Activated naive CD4-positive, alpha-beta T cell treated with anti-CD3 and anti-CD28 coated beads for 36 hours (primary cell): Measurements from ENCODE around the gene UGCG. TPM values are rescaled to one million over a fixed set of nuclear protein-coding genes. Genes with fewer than 3 reads are reported as not detected.

ENCODE experiments used
- CTCF ChIA-PET: fragments of 350-600 bp; sonication (Branson Sonifier 250); formaldehyde crosslinking; loops from one replicate; lab custom pipeline; 2021; ENCODE audit warnings: antibody characterized with exemption; lab: Charles Lee
- DNase-seq: peaks from one replicate; pipeline ENCODE4 v3.0.0-alpha.2; 2020
- H3K27ac Mint-ChIP-seq: one replicate; pipeline ENCODE4 v1.8.0; 2021; ENCODE audit warnings: mild to moderate bottlenecking, mixed read lengths
- H3K27me3 Mint-ChIP-seq: one replicate; pipeline ENCODE4 v1.8.0; 2021; ENCODE audit warnings: low read depth, mixed read lengths
- H3K36me3 Mint-ChIP-seq: one replicate; pipeline ENCODE4 v1.8.0; 2021; ENCODE audit warnings: low read depth, mixed read lengths
- H3K4me1 Mint-ChIP-seq: one replicate; pipeline ENCODE4 v1.8.0; 2021; ENCODE audit warnings: low read depth, mixed read lengths
- H3K4me3 Mint-ChIP-seq: one replicate; pipeline ENCODE4 v1.8.0; 2021; ENCODE audit warnings: mild to moderate bottlenecking, moderate library complexity, mixed read lengths
- H3K9me3 Mint-ChIP-seq: one replicate; pipeline ENCODE4 v1.8.0; 2021; ENCODE audit warnings: mixed read lengths
- intact Hi-C: fragments of 100-400 bp; cut with micrococcal nuclease; formaldehyde crosslinking; loops from one replicate; pipeline ENCODE4 v1.15.1; 2023
- total RNA-seq, 2 experiments: library from RNA; stranded (reverse); gene quantifications; one replicate each; pipeline ENCODE4 v1.2.3, GENCODE V29; 2021

Gene UGCG
- total RNA-seq, 2 experiments from 2014 or later = 8.8 to 10.5 TPM

GRCh38 chr9:111925017-111925770 lies 28.6 kb downstream of the UGCG start:
- CTCF ChIA-PET = interaction anchor here (0.6 to 0.8 kb wide), 2 partner anchors 8 to 434 kb away, joined by 3 to 4 read pairs; no protein-coding TSS in a partner anchor
- no peaks in the 10 kb centered on the region for H3K9me3 Mint-ChIP-seq
- intact Hi-C loops = no loop called here
- H3K27me3 Mint-ChIP-seq = no peaks in the 10 kb centered on the region
- H3K4me3 Mint-ChIP-seq = no peak overlapping the region
- DNase-seq = no peak
- H3K36me3 Mint-ChIP-seq = peaks cover 15% of the 10 kb centered on the region
- H3K4me1 Mint-ChIP-seq = peaks cover 25% of the 10 kb centered on the region
- no peak overlapping the region for H3K27ac Mint-ChIP-seq

GRCh38 chr9:111925784-111926183 lies 29.2 kb downstream of the UGCG start:
- intact Hi-C loops = loop anchor here (1.0 to 2.0 kb wide), 4 partner anchors 9 to 28 kb away; no protein-coding TSS in a partner anchor
- Mint-ChIP-seq H3K4me1 (peaks cover 25% of the 10 kb centered on the region), H3K4me3 (no peak overlapping the region), H3K27me3 (no peaks in the 10 kb centered on the region), H3K36me3 (peaks cover 15% of the 10 kb centered on the region), H3K9me3 (no peaks in the 10 kb centered on the region), H3K27ac (no peak overlapping the region)
- CTCF ChIA-PET = interaction anchor here (0.6 to 0.8 kb wide), 3 partner anchors 9 to 1328 kb away, joined by 3 to 4 read pairs (median 3); no protein-coding TSS in a partner anchor
- DNase-seq = no peak

- intact Hi-C loops = loop anchor here (1.0 to 2.0 kb wide), 4 partner anchors 10 to 29 kb away; no protein-coding TSS in a partner anchor
These were observed 29.8 kb downstream of the UGCG start for GRCh38 chr9:111926421-111926875.

GRCh38 chr9:111928359-111928720 lies 31.7 kb downstream of the UGCG start:
- no peak overlapping the region for H3K27ac Mint-ChIP-seq
- CTCF ChIA-PET = interaction anchor here (0.9 kb wide), 1 partner anchor 31 kb away, joined by 3 read pairs; no protein-coding TSS in a partner anchor
- H3K4me1 Mint-ChIP-seq = peaks cover 24% of the 10 kb centered on the region
- no peaks in the 10 kb centered on the region for H3K27me3 Mint-ChIP-seq
- H3K36me3 Mint-ChIP-seq = peaks cover 24% of the 10 kb centered on the region
- H3K9me3 Mint-ChIP-seq = no peaks in the 10 kb centered on the region
- no peak for DNase-seq
- intact Hi-C loops = no loop called here
- no peak overlapping the region for H3K4me3 Mint-ChIP-seq

More at GRCh38 chr9:111926421-111926875, 29.8 kb downstream of the UGCG start:
- Mint-ChIP-seq H3K9me3 (no peaks in the 10 kb centered on the region), H3K4me1 (peaks cover 25% of the 10 kb centered on the region), H3K27ac (peak overlapping the region; percentile 46), H3K4me3 (no peak overlapping the region), H3K36me3 (peaks cover 19% of the 10 kb centered on the region), H3K27me3 (no peaks in the 10 kb centered on the region)
- CTCF ChIA-PET = interaction anchor here (0.6 to 1.0 kb wide), 4 partner anchors 9 to 1327 kb away, joined by 3 read pairs; no protein-coding TSS in a partner anchor
- peak; percentile 70 for DNase-seq

GRCh38 chr9:111934747-111935146 lies 38.1 kb downstream of the UGCG start:
- DNase-seq = no peak
- H3K9me3 Mint-ChIP-seq = no peaks in the 10 kb centered on the region
- CTCF ChIA-PET = no interaction called here
- intact Hi-C loops = no loop called here
- peaks cover 23% of the 10 kb centered on the region for H3K4me1 Mint-ChIP-seq
- H3K27me3 Mint-ChIP-seq = no peaks in the 10 kb centered on the region
- H3K4me3 Mint-ChIP-seq = no peak overlapping the region
- peaks cover 29% of the 10 kb centered on the region for H3K36me3 Mint-ChIP-seq
- no peak overlapping the region for H3K27ac Mint-ChIP-seq

GRCh38 chr9:111936391-111936790 lies 39.8 kb downstream of the UGCG start:
- DNase-seq = no peak
- Mint-ChIP-seq H3K36me3 (peaks cover 21% of the 10 kb centered on the region), H3K9me3 (no peaks in the 10 kb centered on the region), H3K4me3 (no peak overlapping the region), H3K4me1 (peaks cover 23% of the 10 kb centered on the region), H3K27ac (no peak overlapping the region), H3K27me3 (no peaks in the 10 kb centered on the region)
- intact Hi-C loops = no loop called here
- CTCF ChIA-PET = interaction anchor here (0.9 kb wide), 1 partner anchor 58 kb away, joined by 3 read pairs; no protein-coding TSS in a partner anchor

- H3K4me1 Mint-ChIP-seq = peaks cover 23% of the 10 kb centered on the region
- no peaks in the 10 kb centered on the region for H3K9me3 Mint-ChIP-seq
- H3K27me3 Mint-ChIP-seq = no peaks in the 10 kb centered on the region
- peak overlapping the region; percentile 86 for H3K27ac Mint-ChIP-seq
- no peak overlapping the region for H3K4me3 Mint-ChIP-seq
- intact Hi-C loops = no loop called here
- CTCF ChIA-PET = interaction anchor here (1.5 kb wide), 1 partner anchor 137 kb away, joined by 6 read pairs; no protein-coding TSS in a partner anchor
- no peak for DNase-seq
- H3K36me3 Mint-ChIP-seq = peaks cover 17% of the 10 kb centered on the region
These were observed 40.7 kb downstream of the UGCG start for GRCh38 chr9:111937301-111937700.

GRCh38 chr9:111937781-111938426 lies 41.3 kb downstream of the UGCG start:
- peaks cover 15% of the 10 kb centered on the region for H3K36me3 Mint-ChIP-seq
- peak overlapping the region; percentile 32 for H3K4me3 Mint-ChIP-seq
- peak overlapping the region; percentile 86 for H3K27ac Mint-ChIP-seq
- H3K9me3 Mint-ChIP-seq = no peaks in the 10 kb centered on the region
- intact Hi-C loops = loop anchor here (1.0 kb wide), 7 partner anchors 12 to 99 kb away; partner anchors contain the start of gene UGCG
- CTCF ChIA-PET = interaction anchor here (0.6 to 1.5 kb wide), 2 partner anchors 96 to 137 kb away, joined by 3 to 6 read pairs; no protein-coding TSS in a partner anchor
- no peaks in the 10 kb centered on the region for H3K27me3 Mint-ChIP-seq
- peak; percentile 87 for DNase-seq
- peaks cover 23% of the 10 kb centered on the region for H3K4me1 Mint-ChIP-seq

- CTCF ChIA-PET = interaction anchor here (0.6 to 1.5 kb wide), 2 partner anchors 136 to 777 kb away, joined by 4 to 6 read pairs; no protein-coding TSS in a partner anchor
- intact Hi-C loops = loop anchor here (1.0 kb wide), 7 partner anchors 12 to 99 kb away; partner anchors contain the start of gene UGCG
- Mint-ChIP-seq H3K36me3 (peaks cover 12% of the 10 kb centered on the region), H3K9me3 (no peaks in the 10 kb centered on the region), H3K4me1 (peaks cover 23% of the 10 kb centered on the region), H3K4me3 (peak overlapping the region; percentile 32), H3K27me3 (no peaks in the 10 kb centered on the region), H3K27ac (peak overlapping the region; percentile 86)
- DNase-seq = no peak
These were observed 41.8 kb downstream of the UGCG start for GRCh38 chr9:111938427-111938800.

GRCh38 chr9:111939322-111939721 lies 42.7 kb downstream of the UGCG start:
- Mint-ChIP-seq H3K27me3 (no peaks in the 10 kb centered on the region), H3K4me3 (no peak overlapping the region), H3K36me3 (peaks cover 9% of the 10 kb centered on the region), H3K27ac (peak overlapping the region; percentile 86), H3K9me3 (no peaks in the 10 kb centered on the region), H3K4me1 (peaks cover 23% of the 10 kb centered on the region)
- CTCF ChIA-PET = no interaction called here
- intact Hi-C loops = no loop called here
- no peak for DNase-seq

GRCh38 chr9:111940697-111941096 lies 44.1 kb downstream of the UGCG start:
- Mint-ChIP-seq H3K4me3 (no peak overlapping the region), H3K36me3 (peaks cover under 1% of the 10 kb centered on the region), H3K27ac (no peak overlapping the region), H3K4me1 (peaks cover 30% of the 10 kb centered on the region), H3K27me3 (no peaks in the 10 kb centered on the region), H3K9me3 (no peaks in the 10 kb centered on the region)
- DNase-seq = no peak
- intact Hi-C loops = no loop called here
- CTCF ChIA-PET = no interaction called here

- no peaks in the 10 kb centered on the region for H3K27me3 Mint-ChIP-seq
- peaks cover 19% of the 10 kb centered on the region for H3K4me1 Mint-ChIP-seq
- no peak for DNase-seq
- CTCF ChIA-PET = interaction anchor here (0.6 to 0.7 kb wide), 2 partner anchors 11 to 21 kb away, joined by 3 read pairs; no protein-coding TSS in a partner anchor
- H3K4me3 Mint-ChIP-seq = no peak overlapping the region
- H3K9me3 Mint-ChIP-seq = no peaks in the 10 kb centered on the region
- no peaks in the 10 kb centered on the region for H3K36me3 Mint-ChIP-seq
- intact Hi-C loops = no loop called here
- no peak overlapping the region for H3K27ac Mint-ChIP-seq
These were observed 46.6 kb downstream of the UGCG start for GRCh38 chr9:111943200-111943599.
